ENCODE measurements around the gene BACE2.

Gene BACE2

DNA sequence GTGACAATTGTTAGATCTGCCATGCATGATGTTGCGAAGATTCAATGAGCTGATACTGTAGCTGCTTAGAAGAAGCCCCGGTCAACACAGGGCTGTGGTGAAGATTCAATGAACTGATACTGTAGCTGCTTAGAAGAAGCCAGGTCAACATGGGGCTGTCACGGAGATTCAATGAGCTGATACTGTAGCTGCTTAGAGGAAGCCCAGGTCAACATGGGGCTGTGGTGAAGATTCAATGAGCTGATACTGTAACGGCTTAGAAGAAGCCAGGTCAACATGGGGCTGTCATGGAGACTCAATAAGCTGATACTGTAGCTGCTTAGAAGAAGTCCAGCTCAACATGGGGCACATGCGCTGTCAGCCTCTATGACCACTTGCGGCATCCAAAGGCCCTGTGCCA is 18.8 kb upstream of the BACE2 start:
- Histone ChIP-seq H4K20me1 (ENCODE audit: low read depth, low read length) (no peaks in the 10 kb centered on the region), H3K9me2 (replicated peaks; ENCODE audit: insufficient read depth, low read length) (no peaks in the 10 kb centered on the region), H3K4me3 (ENCODE audit: insufficient read depth, low read length, poor library complexity, severe bottlenecking) (no peak overlapping the region), H3K36me3 (ENCODE audit: low read length) (no peaks in the 10 kb centered on the region), H3K27me3 (ENCODE audit: low read length) (no peaks in the 10 kb centered on the region), H3K27ac (ENCODE audit: low read depth, low read length) (no peak overlapping the region), H3K4me2 (ENCODE audit: low read depth, low read length, poor library complexity, severe bottlenecking) (no peak overlapping the region), H3F3A (ENCODE audit: insufficient read depth) (no peaks in the 10 kb centered on the region), H3K9me3 (ENCODE audit: insufficient read depth, low read length) (no peaks in the 10 kb centered on the region), H3K9ac (ENCODE audit: low read length) (no peak overlapping the region), H2AFZ (ENCODE audit: low read depth, low read length, severe bottlenecking) (no peak overlapping the region), H3K79me2 (ENCODE audit: insufficient read depth, low read length) (no peaks in the 10 kb centered on the region)
- no peak for TF ChIP-seq EZH2phosphoT487 (conservative IDR thresholded peaks at IDR 0.05; ENCODE audit: low read length)
- TF ChIP-seq, protein P1, sequence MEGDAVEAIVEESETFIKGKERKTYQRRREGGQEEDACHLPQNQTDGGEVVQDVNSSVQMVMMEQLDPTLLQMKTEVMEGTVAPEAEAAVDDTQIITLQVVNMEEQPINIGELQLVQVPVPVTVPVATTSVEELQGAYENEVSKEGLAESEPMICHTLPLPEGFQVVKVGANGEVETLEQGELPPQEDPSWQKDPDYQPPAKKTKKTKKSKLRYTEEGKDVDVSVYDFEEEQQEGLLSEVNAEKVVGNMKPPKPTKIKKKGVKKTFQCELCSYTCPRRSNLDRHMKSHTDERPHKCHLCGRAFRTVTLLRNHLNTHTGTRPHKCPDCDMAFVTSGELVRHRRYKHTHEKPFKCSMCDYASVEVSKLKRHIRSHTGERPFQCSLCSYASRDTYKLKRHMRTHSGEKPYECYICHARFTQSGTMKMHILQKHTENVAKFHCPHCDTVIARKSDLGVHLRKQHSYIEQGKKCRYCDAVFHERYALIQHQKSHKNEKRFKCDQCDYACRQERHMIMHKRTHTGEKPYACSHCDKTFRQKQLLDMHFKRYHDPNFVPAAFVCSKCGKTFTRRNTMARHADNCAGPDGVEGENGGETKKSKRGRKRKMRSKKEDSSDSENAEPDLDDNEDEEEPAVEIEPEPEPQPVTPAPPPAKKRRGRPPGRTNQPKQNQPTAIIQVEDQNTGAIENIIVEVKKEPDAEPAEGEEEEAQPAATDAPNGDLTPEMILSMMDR (IDR thresholded peaks at IDR 0.05; ENCODE audit: insufficient read depth, low read length, poor library complexity, severe bottlenecking) = no peak

DNA sequence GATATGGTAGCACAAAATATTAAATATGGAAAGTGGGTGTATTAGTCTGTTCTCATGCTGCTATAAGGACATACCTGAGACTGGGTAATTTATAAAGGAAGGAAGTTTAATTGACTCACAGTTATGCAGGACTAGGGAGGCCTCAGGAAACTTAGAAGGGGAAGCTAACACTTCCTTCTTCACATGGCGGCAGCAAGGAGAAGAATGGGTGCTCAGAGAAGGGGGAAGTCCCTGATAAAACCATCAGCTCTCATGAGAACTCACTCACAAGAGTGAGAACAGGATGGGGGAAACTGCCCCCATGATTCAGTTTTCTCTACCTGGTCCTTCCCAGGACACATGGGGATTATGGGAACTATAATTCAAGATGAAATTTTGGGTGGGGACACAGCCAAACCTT is 15.8 kb upstream of the BACE2 start:
- no peaks in the 10 kb centered on the region for H4K20me1 ChIP-seq (ENCODE audit: low read depth, low read length)
- no peak overlapping the region for H3K4me3 ChIP-seq (ENCODE audit: insufficient read depth, low read length, poor library complexity, severe bottlenecking)
- no peak overlapping the region for H3K27ac ChIP-seq (ENCODE audit: low read depth, low read length)
- no peaks in the 10 kb centered on the region for H3K36me3 ChIP-seq (ENCODE audit: low read length)
- H3K4me2 ChIP-seq (ENCODE audit: low read depth, low read length, poor library complexity, severe bottlenecking) = no peak overlapping the region
- H3F3A ChIP-seq (ENCODE audit: insufficient read depth) = no peaks in the 10 kb centered on the region
- H3K9ac ChIP-seq (ENCODE audit: low read length) = no peak overlapping the region
- TF ChIP-seq, protein P1 (IDR thresholded peaks at IDR 0.05; ENCODE audit: insufficient read depth, low read length, poor library complexity, severe bottlenecking) = no peak
- no peak for TF ChIP-seq EZH2phosphoT487 (conservative IDR thresholded peaks at IDR 0.05; ENCODE audit: low read length)
- H3K9me3 ChIP-seq (ENCODE audit: insufficient read depth, low read length) = no peaks in the 10 kb centered on the region
- no peaks in the 10 kb centered on the region for H3K27me3 ChIP-seq (ENCODE audit: low read length)
- H3K79me2 ChIP-seq (ENCODE audit: insufficient read depth, low read length) = no peaks in the 10 kb centered on the region
- no peak overlapping the region for H2AFZ ChIP-seq (ENCODE audit: low read depth, low read length, severe bottlenecking)
- no peaks in the 10 kb centered on the region for H3K9me2 ChIP-seq (replicated peaks; ENCODE audit: insufficient read depth, low read length)

DNA sequence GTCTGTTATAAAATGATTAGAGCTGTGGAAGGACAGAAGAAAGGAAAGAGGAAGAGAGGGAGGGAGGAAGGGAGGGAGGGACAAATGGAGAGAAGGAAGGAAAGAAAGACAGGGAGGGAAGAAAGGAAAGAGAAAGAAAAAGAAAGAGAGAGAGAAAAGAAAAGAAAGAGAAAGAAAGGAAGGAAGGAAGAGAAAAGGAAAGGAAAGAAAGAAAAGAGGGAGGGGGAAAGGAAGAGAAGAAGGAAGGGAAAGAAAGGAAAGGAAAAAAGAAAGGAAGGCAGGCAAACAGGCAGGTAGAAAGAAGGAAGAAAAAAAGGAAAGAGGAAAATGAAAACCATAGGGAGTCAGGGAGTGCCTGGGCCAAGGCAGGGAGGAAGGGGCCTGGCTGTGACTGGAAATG is 14.5 kb upstream of the BACE2 start:
- no peak overlapping the region for H3K9ac ChIP-seq (ENCODE audit: low read length)
- no peaks in the 10 kb centered on the region for H4K20me1 ChIP-seq (ENCODE audit: low read depth, low read length)
- H3K36me3 ChIP-seq (ENCODE audit: low read length) = no peaks in the 10 kb centered on the region
- H2AFZ ChIP-seq (ENCODE audit: low read depth, low read length, severe bottlenecking) = no peak overlapping the region
- no peaks in the 10 kb centered on the region for H3K9me3 ChIP-seq (ENCODE audit: insufficient read depth, low read length)
- no peaks in the 10 kb centered on the region for H3K79me2 ChIP-seq (ENCODE audit: insufficient read depth, low read length)
- no peak overlapping the region for H3K4me2 ChIP-seq (ENCODE audit: low read depth, low read length, poor library complexity, severe bottlenecking)
- no peaks in the 10 kb centered on the region for H3F3A ChIP-seq (ENCODE audit: insufficient read depth)
- no peak overlapping the region for H3K4me3 ChIP-seq (ENCODE audit: insufficient read depth, low read length, poor library complexity, severe bottlenecking)
- H3K9me2 ChIP-seq (replicated peaks; ENCODE audit: insufficient read depth, low read length) = no peaks in the 10 kb centered on the region
- TF ChIP-seq, protein P1 (IDR thresholded peaks at IDR 0.05; ENCODE audit: insufficient read depth, low read length, poor library complexity, severe bottlenecking) = no peak
- TF ChIP-seq EZH2phosphoT487 (conservative IDR thresholded peaks at IDR 0.05; ENCODE audit: low read length) = no peak
- no peaks in the 10 kb centered on the region for H3K27me3 ChIP-seq (ENCODE audit: low read length)
- H3K27ac ChIP-seq (ENCODE audit: low read depth, low read length) = no peak overlapping the region
